Measurements from ENCODE around the gene CDH6.
"Not testable (repeated sequence)": the region's sequence is repeated elsewhere in the genome, so short reads cannot be mapped to it uniquely, and the experiment has no call there.

Gene CDH6

GRCh38 chr5:31328040-31328733, 134.7 kb downstream of the CDH6 start:
- no peak for DNase-seq (ENCODE audit: low read depth in 2 of 2)

- no peak for DNase-seq (ENCODE audit: low read depth in 2 of 2)
Observed at GRCh38 chr5:31329715-31330114, 136.2 kb downstream of the CDH6 start.

- no peak for DNase-seq (ENCODE audit: low read depth in 2 of 2)
Observed at GRCh38 chr5:31332160-31332559, 138.7 kb downstream of the CDH6 start.

- no peak for DNase-seq (ENCODE audit: low read depth in 2 of 2)
Observed at GRCh38 chr5:31333475-31333874, 140.0 kb downstream of the CDH6 start.

- DNase-seq (ENCODE audit: low read depth in 2 of 2): no peak
Observed at GRCh38 chr5:31334061-31334860, 140.8 kb downstream of the CDH6 start.

- DNase-seq (ENCODE audit: low read depth in 2 of 2): no peak
Observed at GRCh38 chr5:31335456-31335855, 142.0 kb downstream of the CDH6 start.

- DNase-seq (ENCODE audit: low read depth in 2 of 2): no peak
Observed at GRCh38 chr5:31343946-31344345, 150.5 kb downstream of the CDH6 start.

GRCh38 chr5:31346896-31347551, 153.5 kb downstream of the CDH6 start:
- DNase-seq (ENCODE audit: low read depth in 2 of 2): no peak

GRCh38 chr5:31347552-31347905, 154.0 kb downstream of the CDH6 start:
- no peak for DNase-seq (ENCODE audit: low read depth in 2 of 2)

- no peak for DNase-seq (ENCODE audit: low read depth in 2 of 2)
Observed at GRCh38 chr5:31350395-31350794, 156.9 kb downstream of the CDH6 start.

GRCh38 chr5:31355337-31355736, 161.9 kb downstream of the CDH6 start:
- DNase-seq (ENCODE audit: low read depth in 2 of 2): no peak

- no peak for DNase-seq (ENCODE audit: low read depth in 2 of 2)
Observed at GRCh38 chr5:31357038-31357437, 163.6 kb downstream of the CDH6 start.

GRCh38 chr5:31359839-31360238, 166.4 kb downstream of the CDH6 start:
- no peak for DNase-seq (ENCODE audit: low read depth in 2 of 2)

- no peak for DNase-seq (ENCODE audit: low read depth in 2 of 2)
Observed at GRCh38 chr5:31361234-31361633, 167.7 kb downstream of the CDH6 start.

GRCh38 chr5:31361704-31362528, 168.4 kb downstream of the CDH6 start:
- not testable (repeated sequence) for DNase-seq (ENCODE audit: low read depth in 2 of 2)

- DNase-seq (ENCODE audit: low read depth in 2 of 2): no peak
Observed at GRCh38 chr5:31362529-31362900, 169.0 kb downstream of the CDH6 start.

GRCh38 chr5:31362931-31363568, 169.6 kb downstream of the CDH6 start:
- DNase-seq (ENCODE audit: low read depth in 2 of 2): no peak

GRCh38 chr5:31364881-31365636, 171.6 kb downstream of the CDH6 start:
- no peak for DNase-seq (ENCODE audit: low read depth in 2 of 2)

GRCh38 chr5:31365776-31366175, 172.3 kb downstream of the CDH6 start:
- DNase-seq (ENCODE audit: low read depth in 2 of 2): no peak

- DNase-seq (ENCODE audit: low read depth in 2 of 2): no peak
Observed at GRCh38 chr5:31366941-31367340, 173.5 kb downstream of the CDH6 start.

- DNase-seq (ENCODE audit: low read depth in 2 of 2): no peak
Observed at GRCh38 chr5:31372124-31372523, 178.6 kb downstream of the CDH6 start.
